Activated CD4-positive, alpha-beta T cell treated with anti-CD3 and anti-CD28 coated beads for 24 hours (primary cell): ENCODE results near the gene TSEN54.
A peak's percentile ranks its signal among the peaks of the same experiment; 100 is the strongest.

ENCODE experiments used
- DNase-seq, 2 donors: peaks; one replicate each; pipeline ENCODE4 v3.0.0-alpha.2; 2020; ENCODE audit warnings: low read depth in 2 of 2

TSEN54 gene

DNA sequence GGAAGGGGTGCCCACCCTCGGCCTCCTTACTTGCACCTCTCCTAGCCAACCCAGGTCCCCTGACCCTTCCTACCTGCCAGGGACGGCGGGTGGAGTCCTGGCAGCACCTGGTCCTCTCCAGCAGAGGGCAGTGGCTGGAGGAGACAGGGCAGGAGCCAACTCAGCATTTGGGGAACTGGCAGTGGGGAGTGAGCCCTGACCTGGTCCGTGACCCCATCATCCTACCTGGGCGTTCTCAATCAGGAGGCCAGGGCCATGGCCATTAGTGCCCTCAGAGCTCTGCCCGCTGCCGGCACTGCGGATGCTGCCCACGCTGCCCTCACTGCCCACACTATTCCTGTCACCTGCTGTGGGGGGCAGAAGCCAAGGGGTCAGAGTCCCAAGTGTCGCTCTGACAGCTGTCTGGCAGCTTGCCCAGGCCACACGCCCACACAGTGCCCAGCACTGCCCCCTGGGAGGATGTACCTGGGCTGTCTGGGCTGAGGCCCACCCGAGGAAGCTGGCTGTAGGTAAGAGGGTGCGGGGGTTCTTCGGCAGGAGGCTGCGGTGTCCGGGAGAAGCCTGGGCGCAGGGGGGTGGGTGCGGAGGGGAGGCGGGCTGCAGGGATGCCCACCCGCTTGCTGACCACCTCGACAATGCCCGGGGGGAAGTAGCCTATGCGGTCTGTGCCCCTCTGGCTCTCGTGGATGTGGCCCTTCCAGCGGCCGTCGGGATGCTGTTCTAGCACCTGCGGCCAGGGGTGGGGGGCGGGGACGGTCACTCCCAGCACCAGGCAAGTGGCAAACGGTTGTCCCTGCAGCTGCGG lies 11.8 kb upstream of the TSEN54 start:
- DNase-seq, result no peak

DNA sequence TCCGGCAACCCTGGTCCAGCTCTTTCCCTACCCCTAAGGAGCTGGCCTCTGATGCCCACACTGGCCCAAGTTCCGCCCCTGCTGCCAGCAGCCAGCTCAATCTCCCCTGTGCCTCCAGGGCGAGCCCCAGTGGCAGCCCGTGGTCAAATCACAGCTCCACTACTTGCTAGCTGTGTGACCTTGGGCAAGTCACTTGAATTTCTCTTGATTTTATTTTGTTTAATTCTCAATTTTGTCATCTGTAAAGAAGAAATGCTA lies 11.2 kb upstream of the TSEN54 start:
- no peak for DNase-seq

DNA sequence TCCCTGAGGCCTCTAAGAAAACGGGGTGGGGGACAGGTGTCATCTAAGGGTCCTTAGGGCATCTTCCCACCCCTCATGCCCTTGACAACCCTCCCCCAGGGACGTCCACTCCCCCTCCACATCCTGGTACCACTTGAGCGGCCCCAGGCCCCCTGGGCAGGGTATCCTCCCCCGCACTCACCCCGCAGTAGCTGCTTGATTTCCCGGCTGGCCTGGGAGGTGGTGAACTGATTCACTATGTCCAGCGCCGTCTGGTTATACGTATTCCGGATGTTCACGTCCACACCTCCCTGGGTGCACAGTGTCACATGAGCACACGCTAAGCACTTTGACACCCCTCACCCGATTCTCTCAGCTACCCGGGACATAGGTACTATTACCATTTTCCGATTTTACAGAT lies 10.7 kb upstream of the TSEN54 start:
- DNase-seq, result no peak

- DNase-seq, result no peak
These were observed 10.2 kb upstream of the TSEN54 start for GRCh38 chr17:75506134-75506533.

DNA sequence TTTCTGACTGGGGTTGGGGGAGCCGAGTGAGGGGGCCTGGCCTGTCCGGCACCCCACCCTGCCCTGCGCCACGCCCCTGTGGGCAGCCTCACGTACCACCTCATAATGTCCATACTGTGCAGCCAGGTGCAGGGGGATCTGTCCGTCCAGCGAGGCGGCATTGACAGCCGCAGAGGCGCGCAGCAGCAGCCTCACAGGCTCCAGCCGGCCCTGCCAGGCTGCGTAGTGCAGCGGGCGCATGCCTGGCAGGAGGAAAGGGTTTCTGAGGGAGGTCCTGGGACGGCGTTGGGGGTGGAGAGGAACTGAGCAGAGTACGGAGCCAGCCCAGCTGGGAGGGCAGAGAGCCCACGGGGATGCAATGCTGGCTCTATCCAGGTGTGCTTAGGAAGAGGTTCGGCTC lies 9.4 kb upstream of the TSEN54 start:
- no peak for DNase-seq

GRCh38 chr17:75507733-75508719 lies 8.3 kb upstream of the TSEN54 start:
- DNase-seq, result no peak

DNA sequence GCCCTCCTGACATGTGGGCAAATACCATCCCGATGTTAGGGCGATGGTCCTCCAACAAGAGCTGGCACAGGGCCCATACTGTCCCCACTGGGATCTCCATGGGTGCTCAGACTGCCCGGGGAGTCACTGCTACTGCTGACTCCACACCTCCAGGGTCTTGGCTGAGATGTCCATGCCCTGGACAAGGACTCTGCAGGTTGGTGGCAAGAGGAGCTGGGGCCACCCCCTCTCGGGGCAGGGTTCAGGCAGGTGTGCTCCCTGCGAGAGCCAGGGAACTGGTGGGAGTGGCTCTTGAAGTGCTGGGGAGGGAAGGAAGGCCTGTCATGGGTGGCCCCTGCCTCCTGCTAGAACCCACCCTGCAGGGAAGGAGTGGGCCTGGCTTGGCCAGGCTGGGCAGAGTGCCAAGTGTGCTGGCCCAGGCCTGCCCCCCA lies 7.4 kb upstream of the TSEN54 start:
- DNase-seq, result no peak

GRCh38 chr17:75509528-75510258 lies 6.6 kb upstream of the TSEN54 start:
- no peak for DNase-seq

DNA sequence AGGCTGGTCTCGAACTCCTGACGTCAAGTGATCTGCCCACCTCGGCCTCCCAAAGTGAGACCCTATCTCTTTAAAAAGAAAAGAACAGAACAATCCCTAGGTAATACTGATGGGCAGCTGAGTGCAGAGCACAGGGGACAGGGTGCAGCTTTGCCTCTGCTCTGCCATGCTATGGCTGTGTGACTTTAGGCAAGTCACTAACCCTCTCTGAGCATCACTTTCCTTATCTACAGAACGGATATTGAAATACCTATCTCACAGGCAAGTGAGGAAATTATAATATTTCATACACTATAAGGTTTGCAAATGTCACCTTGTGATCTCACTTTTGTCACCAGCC lies 5.1 kb upstream of the TSEN54 start:
- no peak for DNase-seq

- DNase-seq, result no peak
These were observed 4.4 kb upstream of the TSEN54 start for GRCh38 chr17:75511610-75512575.

DNA sequence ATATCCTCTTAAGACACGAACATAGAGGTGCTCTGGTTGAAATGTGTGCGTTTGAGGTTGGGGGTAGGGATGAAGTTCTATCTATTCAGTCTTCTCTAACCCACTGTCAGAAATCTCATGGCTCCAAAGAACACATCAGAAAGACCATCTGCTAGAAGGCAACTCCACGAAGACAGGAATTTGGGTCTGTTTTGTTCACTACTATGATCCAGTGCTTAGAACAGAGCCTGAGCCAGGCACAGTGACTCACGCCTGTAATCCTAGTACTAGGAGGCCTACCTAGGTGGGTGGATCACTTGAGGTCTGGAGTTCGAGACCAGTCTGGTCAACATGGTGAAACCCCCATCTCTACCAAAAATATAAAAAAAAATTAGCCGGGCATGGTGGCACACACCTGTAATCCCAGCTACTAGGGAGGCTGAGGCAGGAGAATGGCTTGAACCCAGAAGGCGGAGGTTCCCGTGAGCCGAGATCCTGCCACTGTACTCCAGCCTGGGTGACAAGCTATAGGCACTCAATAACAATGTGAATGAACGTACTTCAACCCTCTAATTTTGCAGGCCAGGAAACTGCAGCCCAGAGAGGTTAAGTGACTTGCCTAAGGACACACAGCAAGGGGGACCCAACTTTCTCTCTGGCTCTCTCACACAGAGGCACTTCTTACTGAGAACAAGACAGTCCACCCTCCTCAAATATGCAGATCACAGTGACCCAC lies 3.2 kb upstream of the TSEN54 start:
- DNase-seq, result no peak

GRCh38 chr17:75513641-75514000 lies 2.7 kb upstream of the TSEN54 start:
- DNase-seq, result no peak

- no peak for DNase-seq
These were observed 1.9 kb upstream of the TSEN54 start for GRCh38 chr17:75514299-75514918.

DNA sequence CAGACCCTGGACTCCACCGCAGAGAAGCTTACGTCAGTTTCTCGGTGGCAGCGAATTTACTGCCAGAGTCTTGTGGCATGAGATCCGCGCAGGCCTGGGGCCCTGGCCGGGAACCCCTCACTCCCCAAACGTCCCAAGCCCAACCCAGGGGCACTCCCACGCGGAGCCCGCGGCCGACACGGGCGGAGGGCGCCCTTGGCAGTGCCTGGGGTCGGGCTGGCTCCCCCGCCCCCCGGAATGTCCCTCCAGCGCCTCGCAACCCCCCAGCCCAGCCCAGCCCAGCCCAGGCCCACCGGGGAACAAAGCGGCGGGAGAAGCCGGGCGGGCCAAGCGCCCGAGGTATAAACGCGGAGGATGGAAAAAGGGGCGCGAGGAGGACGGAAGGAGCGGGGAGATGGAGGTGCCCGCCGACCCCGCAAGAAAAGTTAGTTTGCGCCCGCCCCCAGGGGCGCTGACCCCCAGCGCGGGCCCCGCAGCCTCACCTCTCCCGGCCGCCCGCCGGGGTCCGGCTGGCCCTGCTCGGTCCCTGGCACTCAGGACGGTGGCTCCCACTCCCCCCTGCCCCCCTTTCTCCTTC lies 1.3 kb upstream of the TSEN54 start:
- DNase-seq, result no peak

DNA sequence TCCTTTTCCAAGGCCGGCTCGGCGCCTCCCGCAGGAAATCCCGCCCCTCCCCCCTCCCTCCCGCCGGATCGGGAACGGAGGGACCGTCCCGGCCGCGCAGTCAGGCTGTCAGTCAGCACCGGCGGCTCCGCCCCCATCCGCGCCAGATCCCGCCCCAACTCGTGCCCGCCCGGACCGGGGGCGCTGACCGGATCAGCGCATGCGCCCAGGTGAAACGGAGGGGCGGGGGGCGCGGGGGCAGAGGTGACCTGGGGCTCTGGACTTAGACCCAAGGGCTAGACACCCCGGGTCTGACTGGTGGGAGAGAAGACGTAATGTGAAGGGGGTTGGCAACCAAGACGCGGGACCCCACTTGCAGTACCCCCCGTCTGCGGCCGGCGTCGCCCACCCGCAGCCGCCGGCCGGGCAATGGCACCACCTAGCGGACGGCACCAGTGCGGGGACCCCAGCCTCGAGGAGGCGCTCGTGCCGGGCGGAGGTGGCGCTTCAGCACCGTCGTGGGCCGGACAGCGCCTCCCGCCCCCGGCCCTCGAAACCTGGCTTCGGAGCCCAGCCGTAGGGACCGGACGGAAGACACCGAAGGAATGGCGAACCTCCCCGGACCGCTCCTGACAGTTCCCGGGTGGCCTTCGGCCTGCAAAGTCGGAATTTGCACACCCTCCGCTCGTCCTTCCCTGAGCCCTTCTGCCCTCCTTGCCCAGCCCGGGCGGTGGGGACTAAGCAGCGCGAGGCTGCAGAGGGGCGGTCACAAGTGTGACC lies 653 bp upstream of the TSEN54 start, which contains the start of gene CASKIN2:
Gene CASKIN2 (minus strand): TSS at position 42 of the 759 bp plus-strand sequence. CDS start 1,733 bp downstream, outside the sequence.
- peak; percentile 74 to 84 for DNase-seq

DNA sequence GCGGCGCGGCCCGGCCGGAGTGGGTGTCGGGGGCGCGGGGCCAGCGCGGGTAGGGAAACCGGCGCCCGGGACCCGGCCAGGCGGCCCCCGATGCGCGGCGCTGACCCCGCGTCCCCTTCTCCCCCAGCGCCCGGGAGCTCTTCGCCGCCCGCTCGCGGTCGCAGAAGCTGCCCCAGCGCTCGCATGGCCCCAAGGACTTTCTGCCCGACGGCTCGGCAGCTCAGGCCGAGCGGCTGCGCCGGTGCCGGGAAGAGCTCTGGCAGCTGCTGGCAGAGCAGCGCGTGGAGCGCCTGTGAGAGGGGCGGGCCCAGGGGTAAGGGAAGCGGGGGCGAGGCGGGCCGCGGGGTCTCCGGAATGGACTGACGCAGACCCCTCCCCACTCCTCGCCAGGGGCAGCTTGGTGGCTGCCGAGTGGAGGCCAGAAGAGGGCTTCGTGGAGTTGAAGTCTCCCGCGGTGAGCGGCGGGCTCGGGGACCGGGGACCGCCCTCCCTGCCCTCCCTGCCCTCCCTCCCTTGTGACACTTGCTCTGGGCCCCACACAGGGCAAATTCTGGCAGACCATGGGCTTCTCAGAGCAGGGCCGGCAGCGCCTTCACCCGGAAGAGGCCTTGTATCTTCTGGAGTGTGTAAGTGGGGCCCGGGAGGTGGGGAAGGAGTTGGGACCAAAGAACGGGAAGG lies 430 bp downstream of the TSEN54 start:
- no peak for DNase-seq

DNA sequence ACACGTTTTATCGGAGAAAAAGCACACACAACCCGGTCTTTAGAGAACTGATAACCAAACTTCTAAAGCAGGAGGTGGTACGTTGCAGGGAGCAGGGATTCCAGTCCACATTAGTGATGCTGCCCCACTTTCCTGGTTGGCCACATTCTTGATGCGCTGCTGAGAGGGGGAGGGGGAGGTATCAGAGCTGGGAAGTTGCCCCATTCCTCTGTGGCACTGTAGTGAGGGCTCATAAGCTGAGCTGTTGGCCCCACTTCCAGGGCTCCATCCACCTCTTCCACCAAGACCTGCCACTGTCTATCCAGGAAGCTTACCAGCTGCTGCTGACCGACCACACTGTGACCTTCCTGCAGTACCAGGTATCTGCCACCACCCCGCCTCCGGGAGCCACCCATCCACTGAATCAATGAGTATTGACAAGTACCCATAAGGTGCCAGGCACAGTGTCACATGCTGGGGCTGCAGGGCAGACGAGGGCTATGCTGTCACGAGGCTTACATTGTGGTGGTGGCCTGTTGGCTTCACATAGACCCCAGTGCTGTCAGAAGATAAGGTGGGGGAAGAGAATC lies 1.1 kb downstream of the TSEN54 start:
- peak in 1 of 2 donors; percentile 27 for DNase-seq

DNA sequence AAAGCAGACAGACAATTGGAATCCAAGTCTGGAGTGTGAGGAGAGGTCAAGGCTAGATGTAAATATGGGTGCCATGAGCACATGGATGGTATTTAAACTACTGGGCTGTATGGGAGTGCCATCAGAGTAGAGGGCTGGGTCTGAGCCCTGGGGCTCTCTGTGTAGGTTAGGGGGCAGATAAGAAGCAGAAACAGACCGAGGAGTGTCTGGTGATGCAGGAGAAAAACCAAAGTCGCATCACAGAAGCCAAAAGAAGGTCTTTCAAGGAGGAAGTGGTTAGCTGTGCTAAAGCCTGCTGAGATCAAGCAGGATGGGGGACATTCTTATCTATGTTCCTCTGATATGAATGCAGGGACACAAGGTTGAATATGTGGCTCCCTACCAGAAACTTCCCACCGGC lies 1.9 kb downstream of the TSEN54 start:
- no peak for DNase-seq
